ENCODE data around the gene TNNI2.
"Not testable (repeated sequence)": the region's sequence is repeated elsewhere in the genome, so short reads cannot be mapped to it uniquely, and the experiment has no call there.

The TNNI2 gene

GRCh38 chr11:1863352-1864216 lies 24.8 kb downstream of the TNNI2 start:
- no peak for DNase-seq

- DNase-seq, result no peak
Observed at GRCh38 chr11:1864231-1864630, 25.4 kb downstream of the TNNI2 start.

- DNase-seq, result no peak
Observed at GRCh38 chr11:1864831-1865665, 26.3 kb downstream of the TNNI2 start.

- no peak for DNase-seq
Observed at GRCh38 chr11:1866226-1866625, 27.4 kb downstream of the TNNI2 start.

- DNase-seq, result no peak
Observed at GRCh38 chr11:1866776-1867175, 28.0 kb downstream of the TNNI2 start.

- DNase-seq, result no peak
Observed at GRCh38 chr11:1867381-1867780, 28.6 kb downstream of the TNNI2 start.

GRCh38 chr11:1868056-1868635 lies 29.4 kb downstream of the TNNI2 start:
- no peak for DNase-seq

GRCh38 chr11:1868636-1869291 lies 30.0 kb downstream of the TNNI2 start:
- DNase-seq, result no peak

- no peak for DNase-seq
Observed at GRCh38 chr11:1869427-1870325, 30.9 kb downstream of the TNNI2 start.

- no peak for DNase-seq
Observed at GRCh38 chr11:1870326-1870696, 31.5 kb downstream of the TNNI2 start.

GRCh38 chr11:1870721-1871466 lies 32.1 kb downstream of the TNNI2 start:
- DNase-seq, result no peak

- DNase-seq, result no peak
Observed at GRCh38 chr11:1871531-1871930, 32.8 kb downstream of the TNNI2 start.

GRCh38 chr11:1872267-1872985 lies 33.6 kb downstream of the TNNI2 start:
- DNase-seq, result no peak

- DNase-seq, result no peak
Observed at GRCh38 chr11:1873048-1873812, 34.4 kb downstream of the TNNI2 start.

GRCh38 chr11:1873813-1874150 lies 35.0 kb downstream of the TNNI2 start:
- not testable (repeated sequence) for DNase-seq

- not testable (repeated sequence) for DNase-seq
Observed at GRCh38 chr11:1874441-1875092, 35.8 kb downstream of the TNNI2 start.

GRCh38 chr11:1875093-1875850 lies 36.5 kb downstream of the TNNI2 start:
- no peak for DNase-seq

GRCh38 chr11:1875851-1876301 lies 37.1 kb downstream of the TNNI2 start:
- DNase-seq, result not testable (repeated sequence)

All from NCI-H1436 treated with DMSO at 0.1 percent for 48 hours (cell line).